Measurements from ENCODE around the gene VARS2. TPM values are rescaled to one million over a fixed set of nuclear protein-coding genes. Genes with fewer than 3 reads are reported as not detected.
"Not testable (repeated sequence)": the region's sequence is repeated elsewhere in the genome, so short reads cannot be mapped to it uniquely, and the experiment has no call there.

The VARS2 gene
- 47.5 and 144 TPM in 2 replicates for total RNA-seq

- peak; percentile 77 for DNase-seq (ENCODE audit: low read depth)
Measured at GRCh38 chr6:30914076-30914853, at the start of gene VARS2. TSS of gene VARS2 (plus strand) at chr6:30914238. CDS start at chr6:30914837, 599 bp downstream.

GRCh38 chr6:30864325-30864724, 49.7 kb upstream of the VARS2 start:
- DNase-seq (ENCODE audit: low read depth), result no peak

GRCh38 chr6:30869241-30869749, 44.7 kb upstream of the VARS2 start:
- DNase-seq (ENCODE audit: low read depth), result not testable (repeated sequence)

GRCh38 chr6:30870546-30870945, 43.5 kb upstream of the VARS2 start:
- no peak for DNase-seq (ENCODE audit: low read depth)

GRCh38 chr6:30871592-30872183, 42.4 kb upstream of the VARS2 start:
- DNase-seq (ENCODE audit: low read depth), result no peak

- no peak for DNase-seq (ENCODE audit: low read depth)
Measured at GRCh38 chr6:30873137-30873640, 40.8 kb upstream of the VARS2 start.

- not testable (repeated sequence) for DNase-seq (ENCODE audit: low read depth)
Measured at GRCh38 chr6:30873795-30874194, 40.2 kb upstream of the VARS2 start.

GRCh38 chr6:30875244-30876038, 38.6 kb upstream of the VARS2 start:
- DNase-seq (ENCODE audit: low read depth), result no peak

- peak; percentile 74 for DNase-seq (ENCODE audit: low read depth)
Measured at GRCh38 chr6:30876039-30876730, 37.9 kb upstream of the VARS2 start.

- peak; percentile 81 for DNase-seq (ENCODE audit: low read depth)
Measured at GRCh38 chr6:30877419-30878262, 36.4 kb upstream of the VARS2 start.

GRCh38 chr6:30879684-30880427, 34.2 kb upstream of the VARS2 start:
- no peak for DNase-seq (ENCODE audit: low read depth)

- DNase-seq (ENCODE audit: low read depth), result no peak
Measured at GRCh38 chr6:30880698-30881252, 33.3 kb upstream of the VARS2 start.

- no peak for DNase-seq (ENCODE audit: low read depth)
Measured at GRCh38 chr6:30881392-30882203, 32.4 kb upstream of the VARS2 start.

- no peak for DNase-seq (ENCODE audit: low read depth)
Measured at GRCh38 chr6:30882204-30882758, 31.8 kb upstream of the VARS2 start.

GRCh38 chr6:30882759-30883684, 31.0 kb upstream of the VARS2 start:
- DNase-seq (ENCODE audit: low read depth), result peak; percentile 60

- DNase-seq (ENCODE audit: low read depth), result peak; percentile 53
Measured at GRCh38 chr6:30883685-30884520, 30.1 kb upstream of the VARS2 start, which contains the start of gene DDR1. TSS of gene DDR1 (plus strand) at chr6:30884519. CDS start at chr6:30888730, 4,211 bp downstream.
